Testis (tissue), 3 donors: ENCODE measurements around the gene FBXO9. TPM values are rescaled to one million over a fixed set of nuclear protein-coding genes. Genes with fewer than 3 reads are reported as not detected.

Experiments used
- DNase-seq: peaks from one replicate; pipeline ENCODE4 v3.0.0-alpha.2; 2019
- H3K27ac ChIP-seq, 2 donors: fragments of 200-600 bp; sonication (generic); one replicate each; pipeline ENCODE4 v1.5.1; 2019
- H3K27me3 ChIP-seq: fragments of 200-600 bp; sonication (generic); one replicate; pipeline ENCODE4 v1.5.1; 2019
- H3K36me3 ChIP-seq: fragments of 200-600 bp; sonication (generic); one replicate; pipeline ENCODE4 v1.5.1; 2017; ENCODE audit warnings: low read depth; ENCODE audit errors: missing control alignments
- H3K4me1 ChIP-seq: fragments of 200-600 bp; sonication (generic); one replicate; pipeline ENCODE4 v1.5.1; 2019
- H3K4me3 ChIP-seq, 2 donors: fragments of 200-600 bp; sonication (generic); one replicate each; pipeline ENCODE4 v1.5.1; 2017 to 2019
- H3K9me3 ChIP-seq: fragments of 200-600 bp; sonication (generic); one replicate; pipeline ENCODE4 v1.5.1; 2017
- CTCF ChIP-seq, 3 experiments: fragments of 450-650 bp in 2 of 3; fragments of 200-600 bp in 1 of 3; sonication (generic) in 1 of 3; IDR thresholded peaks; one replicate each; pipeline ENCODE4 v1.5.1; 2016 to 2019; ENCODE audit warnings: antibody characterized with exemption in 3 of 3, mild to moderate bottlenecking in 2 of 3, moderate library complexity in 1 of 3
- POLR2A ChIP-seq: fragments of 450-650 bp; IDR thresholded peaks from one replicate; pipeline ENCODE4 v1.6.1; 2017; ENCODE audit warnings: antibody characterized with exemption, mild to moderate bottlenecking, moderate library complexity
- WGBS, 2 donors: methylation state at CpG; one replicate each; pipeline ENCODE4 v1.1.5; 2018; 5-methylcytosine and 5-hydroxymethylcytosine counted together
- intact Hi-C: fragments of 100-400 bp; cut with DNase I; formaldehyde crosslinking; loops from one replicate; pipeline ENCODE4 v1.15.1; 2023; ENCODE audit warnings: low total_unique reads
- polyA plus RNA-seq: library from polyadenylated mRNA; stranded (reverse); fragments of 350-450 nt; fragmentation: Illumina TruSeq; extraction: RNeasy Lipid Tissue Mini Kit (QIAGEN cat#74804); gene quantifications from one replicate; pipeline ENCODE4 v1.2.3, GENCODE V29; 2014; ENCODE audit warnings: low read depth, low replicate concordance; ENCODE audit not compliant: insufficient read depth
- total RNA-seq, 2 donors: library from RNA; depleted of rRNA; stranded (reverse); fragments of >200 nt; gene quantifications; one replicate each; pipeline ENCODE4 v1.2.3, GENCODE V29; 2016

FBXO9 gene
- total and polyA plus RNA-seq, 3 donors from 2014 or later: 75.1 to 81.6 (median 76.6) TPM

GRCh38 chr6:53044071-53044470 is 21.1 kb upstream of the FBXO9 start:
- no peaks in the 10 kb centered on the region for H3K9me3 ChIP-seq
- intact Hi-C loops: no loop called here
- no peak for DNase-seq
- H3K4me1 ChIP-seq: peaks cover 4% of the 10 kb centered on the region
- H3K27ac ChIP-seq: no peak overlapping the region
- no peak for TF ChIP-seq CTCF (IDR thresholded peaks at IDR 0.05)
- TF ChIP-seq POLR2A: no peak
- WGBS, 2 donors: 61 to 82% methylated on average over 4 of the region's 4 CpGs
- H3K4me3 ChIP-seq: no peak overlapping the region
- no peaks in the 10 kb centered on the region for H3K36me3 ChIP-seq
- H3K27me3 ChIP-seq: no peaks in the 10 kb centered on the region

GRCh38 chr6:53044572-53044971 is 20.6 kb upstream of the FBXO9 start:
- Histone ChIP-seq H3K9me3 (no peaks in the 10 kb centered on the region), H3K27ac (no peak overlapping the region), H3K27me3 (no peaks in the 10 kb centered on the region), H3K4me1 (peaks cover 4% of the 10 kb centered on the region), H3K4me3 (no peak overlapping the region), H3K36me3 (no peaks in the 10 kb centered on the region)
- no peak for DNase-seq
- intact Hi-C loops: no loop called here
- TF ChIP-seq POLR2A (no peak), CTCF (IDR thresholded peaks at IDR 0.05) (no peak)
- 62 to 68% methylated on average over 4 of the region's 4 CpGs for WGBS, 2 donors

- intact Hi-C loops: no loop called here
- no peak overlapping the region for H3K27ac ChIP-seq
- no peaks in the 10 kb centered on the region for H3K9me3 ChIP-seq
- H3K36me3 ChIP-seq: no peaks in the 10 kb centered on the region
- DNase-seq: no peak
- no peak overlapping the region for H3K4me3 ChIP-seq
- WGBS, 2 donors: 94 to 96% methylated on average over 1 of the region's 1 CpG
- no peaks in the 10 kb centered on the region for H3K27me3 ChIP-seq
- TF ChIP-seq CTCF (IDR thresholded peaks at IDR 0.05) (no peak), POLR2A (no peak)
- H3K4me1 ChIP-seq: peaks cover 4% of the 10 kb centered on the region
Observed at GRCh38 chr6:53045891-53046673, 19.1 kb upstream of the FBXO9 start.

- Histone ChIP-seq H3K4me3 (no peak overlapping the region), H3K27ac (no peak overlapping the region)
Observed at GRCh38 chr6:53048431-53049195, 16.6 kb upstream of the FBXO9 start.

More at GRCh38 chr6:53048431-53049195, 16.6 kb upstream of the FBXO9 start:
- WGBS, 2 donors: 80 to 86% methylated on average over 9 of the region's 9 CpGs
- TF ChIP-seq CTCF (IDR thresholded peaks at IDR 0.05) (no peak), POLR2A (no peak)
- H3K27me3 ChIP-seq: no peaks in the 10 kb centered on the region
- intact Hi-C loops: no loop called here
- no peaks in the 10 kb centered on the region for H3K36me3 ChIP-seq
- no peaks in the 10 kb centered on the region for H3K4me1 ChIP-seq
- no peak for DNase-seq
- no peaks in the 10 kb centered on the region for H3K9me3 ChIP-seq
